ENCODE results near the gene ARHGAP24.

ARHGAP24 gene

GRCh38 chr4:86043755-86044592 is 569.0 kb downstream of the ARHGAP24 start:
- no peak for DNase-seq

- DNase-seq, result no peak
Observed at GRCh38 chr4:86044593-86044985, 569.6 kb downstream of the ARHGAP24 start.

- DNase-seq, result no peak
Observed at GRCh38 chr4:86048426-86048825, 573.5 kb downstream of the ARHGAP24 start.

GRCh38 chr4:86050496-86050895 is 575.5 kb downstream of the ARHGAP24 start:
- no peak for DNase-seq

All from T-helper 9 cell (primary cell).